T-cell (primary cell): ENCODE data around the gene DDX49. TPM values are rescaled to one million over a fixed set of nuclear protein-coding genes. Genes with fewer than 3 reads are reported as not detected.

Experiments used
- ATAC-seq, 4 experiments: fragments of 200-7000 bp in 3 of 4; fragments of 150-1000 bp in 1 of 4; cut with Tn5 transposase; replicated peaks in 1 of 4; 1 replicate in 3 of 4; 2 replicates in 1 of 4; pipeline ENCODE4 v1.10.0; 2021; ENCODE audit warnings: moderate library complexity in 3 of 4, mild to moderate bottlenecking in 2 of 4, moderate number of reproducible peaks in 1 of 4
- CTCF ChIA-PET, 2 donors: fragments of 300-600 bp; sonication (Branson Sonifier 250); formaldehyde crosslinking; loops; one replicate each; lab custom pipeline; 2022; ENCODE audit warnings: antibody characterized with exemption in 2 of 2; lab: Charles Lee
- POLR2A ChIA-PET, 2 donors: fragments of 300-600 bp; sonication (Branson Sonifier 250); formaldehyde crosslinking; loops; one replicate each; lab custom pipeline; 2022; ENCODE audit warnings: antibody characterized with exemption in 2 of 2; lab: Charles Lee
- DNase-seq, 35 experiments: peaks; one replicate each; pipeline versions ENCODE4 v3.0.0 to v3.0.0-alpha.2; 2013 to 2023
- H3K27ac ChIP-seq: one replicate; pipeline ENCODE4 v1.5.1; 2013; ENCODE audit warnings: low read length
- H3K27me3 ChIP-seq, 2 experiments: replicated peaks in 1 of 2; 1 replicate in 1 of 2; 2 replicates in 1 of 2; pipeline versions ENCODE4 v1.6.1 to v1.7.0; 2013; ENCODE audit warnings: low read length in 1 of 2, mixed read lengths in 1 of 2; ENCODE audit not compliant: control insufficient read depth in 2 of 2, insufficient read depth in 2 of 2; ENCODE audit errors: extremely low read depth in 1 of 2
- H3K36me3 ChIP-seq, 2 donors: 1 replicate in 1 of 2; 2 replicates in 1 of 2; pipeline versions ENCODE4 v1.6.1 to v1.7.0; 2013; ENCODE audit warnings: low read length in 1 of 2; ENCODE audit not compliant: control insufficient read depth in 2 of 2, insufficient read depth in 1 of 2; ENCODE audit errors: extremely low read depth in 1 of 2
- H3K4me1 ChIP-seq, 2 experiments: 1 replicate in 1 of 2; 2 replicates in 1 of 2; pipeline versions ENCODE4 v1.6.1 to v1.7.0; 2013; ENCODE audit warnings: low read length in 2 of 2, mixed read lengths in 1 of 2; ENCODE audit not compliant: insufficient read depth in 2 of 2, control insufficient read depth in 1 of 2; ENCODE audit errors: extremely low read depth in 1 of 2
- H3K4me3 ChIP-seq, 2 donors: 1 replicate in 1 of 2; 2 replicates in 1 of 2; pipeline versions ENCODE4 v1.5.1 to v1.7.0; 2013; ENCODE audit warnings: mild to moderate bottlenecking in 2 of 2, low read length in 1 of 2, moderate library complexity in 1 of 2; ENCODE audit not compliant: control insufficient read depth in 1 of 2; ENCODE audit errors: extremely low read depth in 1 of 2
- H3K9me3 ChIP-seq: 2 replicates; pipeline ENCODE4 v1.7.0; 2013
- H3K27ac Mint-ChIP-seq, 2 donors: one replicate each; pipeline ENCODE4 v1.8.0; 2020 to 2021; ENCODE audit warnings: mild to moderate bottlenecking in 2 of 2, mixed read lengths in 2 of 2
- H3K27me3 Mint-ChIP-seq, 2 donors: one replicate each; pipeline ENCODE4 v1.8.0; 2021 to 2022; ENCODE audit warnings: mixed read lengths in 2 of 2
- H3K36me3 Mint-ChIP-seq: one replicate; pipeline ENCODE4 v1.8.0; 2021; ENCODE audit warnings: mixed read lengths
- H3K4me1 Mint-ChIP-seq, 3 donors: one replicate each; pipeline ENCODE4 v1.8.0; 2020 to 2022; ENCODE audit warnings: mixed read lengths in 3 of 3, mild to moderate bottlenecking in 1 of 3
- H3K4me3 Mint-ChIP-seq, 3 donors: one replicate each; pipeline ENCODE4 v1.8.0; 2020 to 2022; ENCODE audit warnings: mild to moderate bottlenecking in 3 of 3, mixed read lengths in 3 of 3, moderate library complexity in 3 of 3
- H3K9me3 Mint-ChIP-seq, 3 donors: one replicate each; pipeline ENCODE4 v1.8.0; 2020 to 2022; ENCODE audit warnings: mixed read lengths in 3 of 3
- WGBS: methylation state at CpG from one replicate; pipeline ENCODE4 v1.1.5; 2013; ENCODE audit warnings: missing lambda C conversion rate; ENCODE audit not compliant: insufficient coverage; 5-methylcytosine and 5-hydroxymethylcytosine counted together
- total RNA-seq, 35 experiments: library from RNA in 6 of 35; stranded (reverse) in 6 of 35; fragments of 120-200 nt in 1 of 35; gene quantifications; one replicate each; pipeline versions ENCODE4 v1.2.1 to v1.2.4 and lab custom pipeline; 2013 to 2026

The DDX49 gene
- total RNA-seq, 5 donors from 2014 or later (not counting 1 experiment from before 2014, with no cell fraction given) = 42.4 to 55.3 (median 48.1) TPM

DNA sequence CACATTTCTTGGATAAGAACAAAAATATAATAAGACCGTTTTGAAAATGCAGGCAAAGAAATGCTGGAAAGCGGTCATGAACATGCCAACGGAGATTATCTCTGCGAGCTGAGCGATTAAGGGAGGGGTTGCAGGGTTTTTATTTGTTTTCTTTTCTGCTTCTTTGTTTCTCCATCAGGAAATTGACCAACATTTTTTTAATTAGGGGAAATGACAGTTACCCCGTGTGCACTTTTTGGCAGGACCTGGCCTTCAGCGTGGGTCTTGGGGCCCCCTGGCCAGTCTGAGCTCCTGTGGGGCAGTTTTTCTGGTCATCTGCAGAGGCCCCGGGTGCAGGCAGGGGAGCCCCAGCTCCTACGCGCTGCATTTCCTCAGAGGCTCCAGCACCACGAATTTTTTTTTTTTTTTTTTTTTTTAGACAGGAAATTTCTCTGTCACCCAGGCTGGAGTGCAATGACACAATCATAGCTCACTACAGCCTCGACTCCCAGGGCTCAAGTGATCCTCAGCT lies 52.8 kb downstream of the DDX49 start:
- no peaks in the 10 kb centered on the region for H3K36me3 ChIP-seq
- H3K4me1 ChIP-seq = no peaks in the 10 kb centered on the region
- H3K4me3 ChIP-seq = no peak overlapping the region
- DNase-seq (no peak), ATAC-seq (no peak)
- WGBS = 41% methylated on average over 10 of the region's 12 CpGs
- Mint-ChIP-seq H3K27me3 (peaks cover 4 to 11% of the 10 kb centered on the region in 2 donors), H3K9me3 (no peaks in the 10 kb centered on the region), H3K4me3 (no peak overlapping the region), H3K36me3 (no peaks in the 10 kb centered on the region), H3K27ac (no peak overlapping the region), H3K4me1 (peaks cover 0 to 4% (median 0%) of the 10 kb centered on the region in 3 donors)
- H3K27ac ChIP-seq = no peak overlapping the region
- ChIA-PET POLR2A (no interaction called here), CTCF (interaction anchor here in 1 of 2 donors (0.6 kb wide), 2 partner anchors 88 to 180 kb away, joined by 4 to 5 read pairs; no protein-coding TSS in a partner anchor)
- H3K9me3 ChIP-seq = no peaks in the 10 kb centered on the region
- peaks cover 0 to 36% of the 10 kb centered on the region in 2 experiments for H3K27me3 ChIP-seq

GRCh38 chr19:18972851-18973250 lies 53.3 kb downstream of the DDX49 start:
- Histone ChIP-seq H3K9me3 (no peaks in the 10 kb centered on the region), H3K36me3 (no peaks in the 10 kb centered on the region), H3K4me1 (no peaks in the 10 kb centered on the region), H3K27ac (no peak overlapping the region), H3K27me3 (peaks cover 0 to 31% of the 10 kb centered on the region in 2 experiments), H3K4me3 (no peak overlapping the region)
- peaks cover 4 to 11% of the 10 kb centered on the region in 2 donors for H3K27me3 Mint-ChIP-seq
- peaks cover 0 to 4% (median 0%) of the 10 kb centered on the region in 3 donors for H3K4me1 Mint-ChIP-seq
- ChIA-PET POLR2A (no interaction called here), CTCF (interaction anchor here in 1 of 2 donors (0.6 kb wide), 2 partner anchors 87 to 180 kb away, joined by 4 to 5 read pairs; no protein-coding TSS in a partner anchor)
- H3K36me3 Mint-ChIP-seq = no peaks in the 10 kb centered on the region
- H3K9me3 Mint-ChIP-seq = no peaks in the 10 kb centered on the region
- ATAC-seq (no peak), DNase-seq (no peak)
- no peak overlapping the region for H3K4me3 Mint-ChIP-seq
- WGBS = 96% methylated on average over 2 of the region's 5 CpGs
- no peak overlapping the region for H3K27ac Mint-ChIP-seq

DNA sequence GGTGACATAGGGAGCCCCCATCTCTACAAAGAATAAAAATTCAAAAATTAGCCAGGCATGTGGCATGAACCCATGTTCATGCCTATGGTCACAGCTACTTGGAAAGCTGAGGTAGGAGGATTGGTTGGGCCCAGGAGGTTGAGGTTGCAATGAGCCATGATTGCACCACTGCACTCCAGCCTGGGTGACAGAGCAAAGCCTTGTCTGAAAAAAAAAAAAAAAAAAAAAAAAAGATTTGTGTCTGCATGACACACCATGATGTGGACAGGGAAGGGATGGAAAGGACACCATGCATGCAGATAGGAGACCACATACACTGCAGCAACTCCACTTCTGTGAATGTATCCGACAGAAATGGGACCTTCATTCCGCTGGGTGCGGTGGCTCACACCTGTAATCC lies 55.5 kb downstream of the DDX49 start:
- H3K4me1 ChIP-seq = no peaks in the 10 kb centered on the region
- ATAC-seq (no peak), DNase-seq (no peak)
- H3K27ac ChIP-seq = no peak overlapping the region
- H3K9me3 ChIP-seq = no peaks in the 10 kb centered on the region
- peaks cover 5 to 13% of the 10 kb centered on the region in 2 donors for H3K27me3 Mint-ChIP-seq
- no peaks in the 10 kb centered on the region for H3K36me3 Mint-ChIP-seq
- no peaks in the 10 kb centered on the region for H3K9me3 Mint-ChIP-seq
- no peak overlapping the region for H3K4me3 ChIP-seq
- ChIA-PET POLR2A (no interaction called here), CTCF (interaction anchor here in 1 of 2 donors (0.7 kb wide), 1 partner anchor 236 kb away, joined by 8 read pairs; no protein-coding TSS in a partner anchor)
- no CpG with 5 or more reads among the region's 3 CpGs for WGBS
- no peak overlapping the region for H3K4me3 Mint-ChIP-seq
- no peaks in the 10 kb centered on the region for H3K36me3 ChIP-seq
- H3K27ac Mint-ChIP-seq = no peak overlapping the region
- peaks cover 0 to 4% (median 0%) of the 10 kb centered on the region in 3 donors for H3K4me1 Mint-ChIP-seq
- peaks cover 0 to 27% of the 10 kb centered on the region in 2 experiments for H3K27me3 ChIP-seq

GRCh38 chr19:18975869-18976268 lies 56.4 kb downstream of the DDX49 start:
- no peaks in the 10 kb centered on the region for H3K36me3 Mint-ChIP-seq
- no peak overlapping the region for H3K4me3 Mint-ChIP-seq
- POLR2A ChIA-PET = interaction anchor here in 1 of 2 donors (0.6 kb wide), 1 partner anchor 391 kb away, joined by 5 read pairs; no protein-coding TSS in a partner anchor

More at GRCh38 chr19:18975869-18976268, 56.4 kb downstream of the DDX49 start:
- DNase-seq (no peak), ATAC-seq (no peak)
- H3K9me3 Mint-ChIP-seq = no peaks in the 10 kb centered on the region
- no peak overlapping the region for H3K27ac ChIP-seq
- WGBS = 94% methylated on average over 5 of the region's 10 CpGs
- H3K9me3 ChIP-seq = no peaks in the 10 kb centered on the region
- peaks cover 0 to 27% of the 10 kb centered on the region in 2 experiments for H3K27me3 ChIP-seq
- no peak overlapping the region for H3K4me3 ChIP-seq
- H3K4me1 Mint-ChIP-seq = peaks cover 0 to 4% (median 0%) of the 10 kb centered on the region in 3 donors
- H3K27ac Mint-ChIP-seq = no peak overlapping the region
- CTCF ChIA-PET = no interaction called here
- H3K27me3 Mint-ChIP-seq = peaks cover 5 to 14% of the 10 kb centered on the region in 2 donors
- H3K36me3 ChIP-seq = no peaks in the 10 kb centered on the region
- H3K4me1 ChIP-seq = no peaks in the 10 kb centered on the region

Other genes with a start within 250 kb of the DDX49 start
- gene CRTC1, start 236.0 kb upstream of the DDX49 start, total RNA-seq = 10 to 100 TPM; 19.6 to 26.9 (median 25.0) TPM
- gene COMP, start 128.4 kb upstream of the DDX49 start, total RNA-seq = not detected
- gene UPF1, start 87.8 kb upstream of the DDX49 start, total RNA-seq = 100 to 1,000 TPM; 114 to 143 (median 127) TPM
- gene CERS1, start 23.6 kb upstream of the DDX49 start, total RNA-seq = under 1 TPM in 2 of 5 donors, not detected in 3; 0.20 TPM
- 100 to 1,000 TPM; 148 to 222 (median 189) TPM for gene COPE, start 328 bp upstream of the DDX49 start, total RNA-seq
- 1 to 10 TPM in 4 of 5 donors, under 1 TPM in 1; 0.93 to 1.9 (median 1.3) TPM for gene HOMER3, start 21.5 kb downstream of the DDX49 start, total RNA-seq
- gene SUGP2, start 113.8 kb downstream of the DDX49 start, total RNA-seq = 100 to 1,000 TPM; 114 to 139 (median 119) TPM
- gene ARMC6, start 113.9 kb downstream of the DDX49 start, total RNA-seq = 10 to 100 TPM; 12.8 to 22.7 (median 18.7) TPM
- 10 to 100 TPM; 24.9 to 35.0 (median 30.5) TPM for gene SLC25A42, start 144.3 kb downstream of the DDX49 start, total RNA-seq
- gene TMEM161A, start 218.8 kb downstream of the DDX49 start, total RNA-seq = 10 to 100 TPM; 14.3 to 36.7 (median 34.4) TPM